Measurements from ENCODE around the gene SHC4.
"Not testable (repeated sequence)": the region's sequence is repeated elsewhere in the genome, so short reads cannot be mapped to it uniquely, and the experiment has no call there.

Gene SHC4

GRCh38 chr15:48856942-48857341 lies 106.8 kb downstream of the SHC4 start:
- H3K9ac ChIP-seq, result no peak overlapping the region
- H3K4me3 ChIP-seq, result no peak overlapping the region
- H3K27me3 ChIP-seq, result no peaks in the 10 kb centered on the region
- no peak overlapping the region for H3K4me2 ChIP-seq
- no peak overlapping the region for H3K27ac ChIP-seq
- H3K9me3 ChIP-seq (replicated peaks in 1 of 11), result peaks cover 0 to 6% (median 0%) of the 10 kb centered on the region in 11 experiments; a peak in 1 of 22 replicates
- H3K36me3 ChIP-seq, result no peaks in the 10 kb centered on the region
- TF ChIP-seq Cebpa-rat (IDR thresholded peaks at IDR 0.05), result no peak
- peaks cover 0 to 9% (median 0%) of the 10 kb centered on the region in 10 experiments; a peak in 2 of 20 replicates for H3K4me1 ChIP-seq
- H4K20me1 ChIP-seq, result no peaks in the 10 kb centered on the region

- Histone ChIP-seq H3K4me2 (no peak overlapping the region), H4K20me1 (no peaks in the 10 kb centered on the region), H3K4me3 (no peak overlapping the region), H3K27me3 (no peaks in the 10 kb centered on the region), H3K9me3 (replicated peaks in 1 of 11) (peaks cover 0 to 6% (median 0%) of the 10 kb centered on the region in 11 experiments; a peak in 1 of 22 replicates), H3K36me3 (no peaks in the 10 kb centered on the region), H3K27ac (no peak overlapping the region), H3K9ac (no peak overlapping the region), H3K4me1 (peaks cover 0 to 9% (median 0%) of the 10 kb centered on the region in 10 experiments; a peak in 2 of 20 replicates)
- no peak for TF ChIP-seq Cebpa-rat (IDR thresholded peaks at IDR 0.05)
Observed at GRCh38 chr15:48855501-48856440, 107.9 kb downstream of the SHC4 start.

- H3K27ac ChIP-seq; H3K4me3 ChIP-seq; H3K36me3 ChIP-seq; H3K9ac ChIP-seq; H3K4me1 ChIP-seq; H3K9me3 ChIP-seq (replicated peaks in 1 of 11); H4K20me1 ChIP-seq; H3K4me2 ChIP-seq; H3K27me3 ChIP-seq: not testable (repeated sequence)
Observed at GRCh38 chr15:48854434-48854833, 109.3 kb downstream of the SHC4 start.

GRCh38 chr15:48851956-48852355 lies 111.8 kb downstream of the SHC4 start:
- Histone ChIP-seq H3K4me1 (no peaks in the 10 kb centered on the region), H3K4me2 (no peak overlapping the region), H3K9me3 (replicated peaks in 1 of 11) (peaks cover 0 to 6% (median 0%) of the 10 kb centered on the region in 11 experiments; a peak in 1 of 22 replicates), H3K27ac (no peak overlapping the region), H3K36me3 (no peaks in the 10 kb centered on the region), H3K27me3 (no peaks in the 10 kb centered on the region), H3K4me3 (no peak overlapping the region), H3K9ac (no peak overlapping the region), H4K20me1 (no peaks in the 10 kb centered on the region)
- TF ChIP-seq Cebpa-rat (IDR thresholded peaks at IDR 0.05), result no peak

GRCh38 chr15:48850648-48851047 lies 113.1 kb downstream of the SHC4 start:
- no peak overlapping the region for H3K4me3 ChIP-seq
- H3K9me3 ChIP-seq (replicated peaks in 1 of 11), result peaks cover 0 to 6% (median 0%) of the 10 kb centered on the region in 11 experiments; a peak in 1 of 22 replicates
- H3K27ac ChIP-seq, result no peak overlapping the region
- no peaks in the 10 kb centered on the region for H3K27me3 ChIP-seq
- H3K4me2 ChIP-seq, result no peak overlapping the region
- no peaks in the 10 kb centered on the region for H3K4me1 ChIP-seq
- no peaks in the 10 kb centered on the region for H4K20me1 ChIP-seq
- H3K9ac ChIP-seq, result no peak overlapping the region
- H3K36me3 ChIP-seq, result no peaks in the 10 kb centered on the region
- TF ChIP-seq Cebpa-rat (IDR thresholded peaks at IDR 0.05), result no peak

- peaks cover 0 to 5% (median 0%) of the 10 kb centered on the region in 11 experiments; a peak in 1 of 22 replicates for H3K9me3 ChIP-seq (replicated peaks in 1 of 11)
- H3K27ac ChIP-seq, result no peak overlapping the region
- no peaks in the 10 kb centered on the region for H4K20me1 ChIP-seq
- no peak for TF ChIP-seq Cebpa-rat (IDR thresholded peaks at IDR 0.05)
- no peaks in the 10 kb centered on the region for H3K27me3 ChIP-seq
- no peaks in the 10 kb centered on the region for H3K4me1 ChIP-seq
- no peak overlapping the region for H3K4me3 ChIP-seq
- H3K36me3 ChIP-seq, result no peaks in the 10 kb centered on the region
- no peak overlapping the region for H3K9ac ChIP-seq
- no peak overlapping the region for H3K4me2 ChIP-seq
Observed at GRCh38 chr15:48845123-48845522, 118.6 kb downstream of the SHC4 start.

GRCh38 chr15:48842501-48842900 lies 121.2 kb downstream of the SHC4 start:
- Histone ChIP-seq H3K9me3 (replicated peaks in 1 of 11) (peaks cover 0 to 5% (median 0%) of the 10 kb centered on the region in 11 experiments; a peak in 1 of 22 replicates), H3K27me3 (no peaks in the 10 kb centered on the region), H3K4me1 (no peaks in the 10 kb centered on the region), H3K4me3 (no peak overlapping the region), H4K20me1 (no peaks in the 10 kb centered on the region), H3K4me2 (no peak overlapping the region), H3K9ac (no peak overlapping the region), H3K27ac (no peak overlapping the region), H3K36me3 (no peaks in the 10 kb centered on the region)
- no peak for TF ChIP-seq Cebpa-rat (IDR thresholded peaks at IDR 0.05)

GRCh38 chr15:48834756-48835155 lies 129.0 kb downstream of the SHC4 start:
- H3K9ac ChIP-seq, result no peak overlapping the region
- H3K4me3 ChIP-seq, result no peak overlapping the region
- peaks cover 10 to 25% (median 19%) of the 10 kb centered on the region in 11 experiments for H3K9me3 ChIP-seq (replicated peaks in 1 of 11)
- no peak for TF ChIP-seq Cebpa-rat (IDR thresholded peaks at IDR 0.05)
- no peak overlapping the region for H3K27ac ChIP-seq
- no peaks in the 10 kb centered on the region for H3K36me3 ChIP-seq
- no peaks in the 10 kb centered on the region for H4K20me1 ChIP-seq
- H3K27me3 ChIP-seq, result no peaks in the 10 kb centered on the region
- H3K4me2 ChIP-seq, result no peak overlapping the region
- H3K4me1 ChIP-seq, result no peaks in the 10 kb centered on the region

GRCh38 chr15:48833526-48834239 lies 130.0 kb downstream of the SHC4 start:
- H3K4me1 ChIP-seq, result no peaks in the 10 kb centered on the region
- H3K27ac ChIP-seq, result no peak overlapping the region
- no peak overlapping the region for H3K9ac ChIP-seq
- H3K9me3 ChIP-seq (replicated peaks in 1 of 11), result peaks cover 10 to 25% (median 19%) of the 10 kb centered on the region in 11 experiments
- TF ChIP-seq Cebpa-rat (IDR thresholded peaks at IDR 0.05), result no peak
- no peaks in the 10 kb centered on the region for H3K36me3 ChIP-seq
- H4K20me1 ChIP-seq, result no peaks in the 10 kb centered on the region
- no peak overlapping the region for H3K4me2 ChIP-seq
- no peak overlapping the region for H3K4me3 ChIP-seq
- H3K27me3 ChIP-seq, result no peaks in the 10 kb centered on the region
